Mammary epithelial cell (primary cell): ENCODE measurements around the gene FN3KRP.

Experiments used
- EZH2 ChIP-seq: IDR thresholded peaks from 2 replicates; pipeline ENCODE4 v1.6.1; 2012; ENCODE audit warnings: low read length, inconsistent platforms, borderline replicate concordance
- TF ChIP-seq, protein P1 (sequence below), 2 donors: IDR thresholded peaks in 1 of 2; conservative IDR thresholded peaks in 1 of 2; 2 replicates each; pipeline ENCODE4 v1.5.1; 2011 to 2012; ENCODE audit warnings: inconsistent platforms in 2 of 2, low read length in 2 of 2, mild to moderate bottlenecking in 2 of 2, control low read depth in 1 of 2, low read depth in 1 of 2; ENCODE audit not compliant: insufficient read depth in 1 of 2; ENCODE audit errors: extremely low read depth in 1 of 2

DNA sequence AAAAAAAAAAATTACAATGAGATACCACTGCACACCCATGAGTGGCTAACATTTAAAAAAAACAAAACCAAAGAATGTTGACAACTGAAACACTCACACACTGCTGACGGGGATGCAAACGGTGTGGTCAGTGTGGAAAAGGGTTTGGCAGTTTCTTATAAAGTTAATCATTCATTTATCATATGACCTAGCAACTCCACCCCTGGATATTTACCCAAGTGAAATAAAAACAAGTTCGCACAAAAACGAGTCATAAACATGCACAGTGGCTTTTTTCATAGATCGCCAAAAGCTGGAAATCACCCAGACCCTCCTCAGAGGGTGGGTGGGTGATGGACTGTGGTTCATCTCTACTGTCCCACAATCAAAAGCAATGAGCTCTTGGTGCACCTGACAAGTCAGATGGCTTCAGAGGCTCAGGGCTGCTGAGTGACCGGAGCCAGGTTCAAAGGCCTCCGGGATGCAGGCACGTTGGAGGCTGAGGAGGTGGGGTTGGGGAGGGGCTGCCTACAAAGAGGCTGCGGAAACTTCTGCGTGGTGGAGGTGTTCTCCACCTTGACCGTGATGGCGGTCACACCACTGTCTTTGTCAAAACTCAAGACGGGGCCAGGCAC is 32.2 kb upstream of the FN3KRP start:
- TF ChIP-seq, protein P1, sequence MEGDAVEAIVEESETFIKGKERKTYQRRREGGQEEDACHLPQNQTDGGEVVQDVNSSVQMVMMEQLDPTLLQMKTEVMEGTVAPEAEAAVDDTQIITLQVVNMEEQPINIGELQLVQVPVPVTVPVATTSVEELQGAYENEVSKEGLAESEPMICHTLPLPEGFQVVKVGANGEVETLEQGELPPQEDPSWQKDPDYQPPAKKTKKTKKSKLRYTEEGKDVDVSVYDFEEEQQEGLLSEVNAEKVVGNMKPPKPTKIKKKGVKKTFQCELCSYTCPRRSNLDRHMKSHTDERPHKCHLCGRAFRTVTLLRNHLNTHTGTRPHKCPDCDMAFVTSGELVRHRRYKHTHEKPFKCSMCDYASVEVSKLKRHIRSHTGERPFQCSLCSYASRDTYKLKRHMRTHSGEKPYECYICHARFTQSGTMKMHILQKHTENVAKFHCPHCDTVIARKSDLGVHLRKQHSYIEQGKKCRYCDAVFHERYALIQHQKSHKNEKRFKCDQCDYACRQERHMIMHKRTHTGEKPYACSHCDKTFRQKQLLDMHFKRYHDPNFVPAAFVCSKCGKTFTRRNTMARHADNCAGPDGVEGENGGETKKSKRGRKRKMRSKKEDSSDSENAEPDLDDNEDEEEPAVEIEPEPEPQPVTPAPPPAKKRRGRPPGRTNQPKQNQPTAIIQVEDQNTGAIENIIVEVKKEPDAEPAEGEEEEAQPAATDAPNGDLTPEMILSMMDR (conservative IDR thresholded peaks at IDR 0.05 in 1 of 2, IDR thresholded peaks at IDR 0.05 in 1 of 2; ENCODE audit: extremely low read depth in 1 of 2, insufficient read depth in 1 of 2, low read depth in 1 of 2, low read length in 2 of 2), result no peak
- TF ChIP-seq EZH2, result no peak
